OCI-LY1 (cell line): ENCODE measurements around the gene EHD2.

Experiments used
- H2AFZ ChIP-seq: fragments of 200-600 bp; sonication (generic), shearing (Covaris generic); 2 replicates; pipeline ENCODE4 v1.6.0; 2014; ENCODE audit warnings: antibody characterized with exemption, mild to moderate bottlenecking, low read length
- H3F3A ChIP-seq: fragments of 200-600 bp; sonication (generic), shearing (Covaris generic); 2 replicates; pipeline ENCODE4 v1.6.0; 2014; ENCODE audit warnings: mild to moderate bottlenecking, antibody characterized with exemption, low read length, moderate library complexity; ENCODE audit not compliant: insufficient read depth
- H3K27ac ChIP-seq: fragments of 200-600 bp; sonication (generic); 2 replicates; pipeline ENCODE4 v1.5.1; 2014; ENCODE audit warnings: low read length, mixed run types, mild to moderate bottlenecking, low read depth; ENCODE audit not compliant: poor library complexity, severe bottlenecking
- H3K27me3 ChIP-seq: fragments of 200-600 bp; sonication (generic); 2 replicates; pipeline ENCODE4 v1.6.0; 2014; ENCODE audit warnings: antibody characterized with exemption, mild to moderate bottlenecking, low read length, moderate library complexity; ENCODE audit not compliant: insufficient read depth
- H3K36me3 ChIP-seq: fragments of 200-600 bp; sonication (generic); 2 replicates; pipeline ENCODE4 v1.6.1; 2014; ENCODE audit warnings: mild to moderate bottlenecking, antibody characterized with exemption, low read length, moderate library complexity, mixed read lengths; ENCODE audit not compliant: insufficient read depth
- H3K4me1 ChIP-seq: fragments of 200-600 bp; sonication (generic); 2 replicates; pipeline ENCODE4 v1.5.1; 2014; ENCODE audit warnings: mild to moderate bottlenecking, low read length, moderate library complexity; ENCODE audit not compliant: insufficient read depth, severe bottlenecking
- H3K4me2 ChIP-seq: fragments of 200-600 bp; sonication (generic), shearing (Covaris generic); 2 replicates; pipeline ENCODE4 v1.6.1; 2014; ENCODE audit warnings: low read length
- H3K4me3 ChIP-seq: fragments of 200-600 bp; sonication (generic); 2 replicates; pipeline ENCODE4 v1.5.1; 2014; ENCODE audit warnings: low read length, low read depth, mild to moderate bottlenecking, mixed read lengths; ENCODE audit not compliant: poor library complexity, severe bottlenecking
- H3K79me2 ChIP-seq: fragments of 200-600 bp; shearing (Covaris generic); 2 replicates; pipeline ENCODE4 v1.6.1; 2016; ENCODE audit warnings: mixed run types, low read length, mixed read lengths; ENCODE audit not compliant: insufficient read depth
- H3K9ac ChIP-seq: fragments of 200-600 bp; sonication (generic), shearing (Covaris generic); 2 replicates; pipeline ENCODE4 v1.6.1; 2014; ENCODE audit warnings: mild to moderate bottlenecking, low read length, mixed read lengths
- H3K9me2 ChIP-seq: fragments of 200-600 bp; sonication (generic), shearing (Covaris generic); 2 replicates; pipeline ENCODE4 v1.6.1; 2014; ENCODE audit warnings: low read depth, mild to moderate bottlenecking, low read length, mixed read lengths
- H3K9me3 ChIP-seq: fragments of 200-600 bp; shearing (Covaris generic); 2 replicates; pipeline ENCODE4 v1.6.1; 2014; ENCODE audit warnings: low read length, mixed read lengths
- H4K20me1 ChIP-seq: fragments of 200-600 bp; sonication (generic), shearing (Covaris generic); 2 replicates; pipeline ENCODE4 v1.6.0; 2016; ENCODE audit warnings: mild to moderate bottlenecking, low read length; ENCODE audit not compliant: insufficient read depth
- EZH2 ChIP-seq: fragments of 200-600 bp; sonication (generic), shearing (Covaris generic); IDR thresholded peaks from 2 replicates; pipeline ENCODE4 v1.8.0; 2017; ENCODE audit warnings: borderline replicate concordance, mixed run types, mild to moderate bottlenecking, antibody characterized with exemption, low read length, moderate library complexity, mixed read lengths
- TF ChIP-seq, protein P1 (sequence below): fragments of 200-600 bp; sonication (generic), shearing (Covaris generic); IDR thresholded peaks from 2 replicates; pipeline ENCODE4 v1.5.1; 2017; ENCODE audit warnings: mild to moderate bottlenecking, antibody characterized with exemption, low read length, moderate library complexity, mixed read lengths

Gene EHD2

DNA sequence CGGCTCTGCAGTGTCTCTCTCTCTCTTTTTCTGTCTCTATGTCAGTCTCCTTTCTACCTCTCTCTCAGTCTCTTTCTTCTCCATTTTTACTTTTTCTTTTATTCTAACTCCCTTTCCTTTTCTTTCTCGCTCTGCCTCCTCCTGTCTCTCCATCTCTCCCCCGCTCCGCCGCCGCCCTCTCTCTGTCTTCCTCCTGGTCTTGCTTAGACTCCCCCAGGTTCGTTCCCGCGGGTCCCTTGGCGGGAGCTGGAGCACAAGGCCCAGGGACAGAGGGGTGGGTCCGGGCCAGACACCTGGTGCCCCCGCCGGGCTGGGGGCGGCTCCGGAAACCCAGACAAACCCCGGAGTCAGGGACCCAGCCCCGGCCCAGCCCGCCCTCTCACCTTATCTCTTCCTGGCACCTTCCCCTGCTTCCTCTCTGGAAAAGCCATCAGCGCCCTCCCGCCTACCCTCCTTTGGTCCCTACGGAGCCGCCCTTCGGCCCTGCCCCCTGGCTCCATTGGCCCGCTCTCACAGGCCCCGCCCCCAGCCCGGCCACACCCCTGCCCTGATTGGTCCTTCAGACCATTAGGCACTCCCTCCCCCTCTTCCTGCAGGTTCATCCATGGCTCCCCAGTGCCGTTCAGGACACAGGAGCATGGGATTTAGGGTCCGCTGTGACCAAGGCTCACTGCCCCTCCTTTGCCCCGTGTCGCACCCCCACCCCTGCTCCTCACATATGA lies 16.7 kb downstream of the EHD2 start:
- Histone ChIP-seq H3K27ac (no peak overlapping the region), H3K4me3 (no peak overlapping the region), H3K4me1 (no peaks in the 10 kb centered on the region), H3K27me3 (no peaks in the 10 kb centered on the region; the same call in 1 of the 2 replicates), H4K20me1 (no peaks in the 10 kb centered on the region), H3K9me2 (no peaks in the 10 kb centered on the region), H3F3A (no peaks in the 10 kb centered on the region), H2AFZ (no peak overlapping the region), H3K79me2 (no peaks in the 10 kb centered on the region), H3K36me3 (no peaks in the 10 kb centered on the region), H3K9ac (no peak overlapping the region), H3K9me3 (no peaks in the 10 kb centered on the region), H3K4me2 (no peak overlapping the region)
- TF ChIP-seq, protein P1, sequence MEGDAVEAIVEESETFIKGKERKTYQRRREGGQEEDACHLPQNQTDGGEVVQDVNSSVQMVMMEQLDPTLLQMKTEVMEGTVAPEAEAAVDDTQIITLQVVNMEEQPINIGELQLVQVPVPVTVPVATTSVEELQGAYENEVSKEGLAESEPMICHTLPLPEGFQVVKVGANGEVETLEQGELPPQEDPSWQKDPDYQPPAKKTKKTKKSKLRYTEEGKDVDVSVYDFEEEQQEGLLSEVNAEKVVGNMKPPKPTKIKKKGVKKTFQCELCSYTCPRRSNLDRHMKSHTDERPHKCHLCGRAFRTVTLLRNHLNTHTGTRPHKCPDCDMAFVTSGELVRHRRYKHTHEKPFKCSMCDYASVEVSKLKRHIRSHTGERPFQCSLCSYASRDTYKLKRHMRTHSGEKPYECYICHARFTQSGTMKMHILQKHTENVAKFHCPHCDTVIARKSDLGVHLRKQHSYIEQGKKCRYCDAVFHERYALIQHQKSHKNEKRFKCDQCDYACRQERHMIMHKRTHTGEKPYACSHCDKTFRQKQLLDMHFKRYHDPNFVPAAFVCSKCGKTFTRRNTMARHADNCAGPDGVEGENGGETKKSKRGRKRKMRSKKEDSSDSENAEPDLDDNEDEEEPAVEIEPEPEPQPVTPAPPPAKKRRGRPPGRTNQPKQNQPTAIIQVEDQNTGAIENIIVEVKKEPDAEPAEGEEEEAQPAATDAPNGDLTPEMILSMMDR: no peak
- no peak for TF ChIP-seq EZH2

DNA sequence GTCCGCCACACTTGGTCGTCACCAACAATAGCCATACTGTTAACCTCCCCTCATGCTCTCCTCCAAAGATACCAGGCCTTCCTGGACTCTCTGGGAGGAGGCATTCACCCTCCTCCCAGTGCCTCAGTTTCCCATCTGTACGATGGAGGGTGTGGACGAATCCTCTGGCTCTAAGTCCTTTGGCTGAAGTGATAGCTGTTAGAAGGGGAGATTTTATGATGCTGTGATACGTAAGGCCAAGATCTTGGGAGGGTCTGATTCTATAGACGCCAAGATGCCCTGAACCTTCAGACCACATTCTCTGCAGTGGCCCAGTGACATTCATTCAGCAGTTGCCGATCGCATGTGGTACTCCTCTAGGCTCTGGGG lies 17.3 kb downstream of the EHD2 start:
- no peak overlapping the region for H3K27ac ChIP-seq
- no peaks in the 10 kb centered on the region for H3K9me3 ChIP-seq
- no peaks in the 10 kb centered on the region for H4K20me1 ChIP-seq
- H3K79me2 ChIP-seq: no peaks in the 10 kb centered on the region
- no peak overlapping the region for H3K4me3 ChIP-seq
- H3K4me2 ChIP-seq: no peak overlapping the region
- no peaks in the 10 kb centered on the region for H3K9me2 ChIP-seq
- no peak for TF ChIP-seq EZH2
- TF ChIP-seq, protein P1: no peak
- no peaks in the 10 kb centered on the region for H3K4me1 ChIP-seq
- H3K36me3 ChIP-seq: no peaks in the 10 kb centered on the region
- no peaks in the 10 kb centered on the region for H3F3A ChIP-seq
- H3K27me3 ChIP-seq: no peaks in the 10 kb centered on the region; the same call in 1 of the 2 replicates
- no peak overlapping the region for H3K9ac ChIP-seq
- no peak overlapping the region for H2AFZ ChIP-seq

DNA sequence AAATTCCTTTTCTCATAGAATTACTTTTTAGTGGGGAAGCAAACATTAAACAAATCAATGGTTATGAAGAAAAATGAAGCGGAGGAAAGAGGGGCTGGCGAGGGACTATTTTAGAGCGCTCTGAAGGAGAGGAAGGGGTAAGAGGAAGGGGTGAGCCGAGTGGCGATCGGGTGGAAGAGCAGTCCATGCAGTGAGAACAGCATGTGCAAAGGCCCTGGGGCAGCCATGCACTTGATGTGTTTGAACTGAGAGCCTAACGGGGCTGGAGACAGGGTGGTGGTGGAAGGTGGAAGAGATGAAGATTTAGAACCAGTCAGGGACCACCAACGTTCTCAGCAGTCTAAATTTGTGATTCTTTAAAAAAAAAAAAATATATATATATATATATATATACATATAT lies 17.7 kb downstream of the EHD2 start:
- no peaks in the 10 kb centered on the region; the same call in 1 of the 2 replicates for H3K27me3 ChIP-seq
- no peaks in the 10 kb centered on the region for H3K9me2 ChIP-seq
- H3K27ac ChIP-seq: no peak overlapping the region
- no peaks in the 10 kb centered on the region for H3K9me3 ChIP-seq
- no peaks in the 10 kb centered on the region for H3F3A ChIP-seq
- no peak overlapping the region for H2AFZ ChIP-seq
- no peak overlapping the region for H3K4me3 ChIP-seq
- no peaks in the 10 kb centered on the region for H3K36me3 ChIP-seq
- no peak overlapping the region for H3K9ac ChIP-seq
- no peaks in the 10 kb centered on the region for H3K4me1 ChIP-seq
- H3K4me2 ChIP-seq: no peak overlapping the region
- no peaks in the 10 kb centered on the region for H3K79me2 ChIP-seq
- TF ChIP-seq, protein P1: no peak
- TF ChIP-seq EZH2: no peak
- no peaks in the 10 kb centered on the region for H4K20me1 ChIP-seq
